GM23338 (cell line): ENCODE data around the gene ZNF385B.

ENCODE experiments used
- TF ChIP-seq, protein P1 (sequence below), 2 experiments: fragments of 200-600 bp in 1 of 2; sonication (generic) in 1 of 2; conservative IDR thresholded peaks; 2 replicates each; pipeline versions ENCODE4 v1.5.1 to v1.6.1; 2016 to 2017; ENCODE audit warnings: antibody characterized with exemption in 2 of 2, low read depth in 2 of 2, mild to moderate bottlenecking in 2 of 2, moderate library complexity in 1 of 2
- TF ChIP-seq, protein P2 (sequence below): IDR thresholded peaks from one replicate; pipeline ENCODE4 v1.6.1; 2018; ENCODE audit warnings: antibody characterized with exemption; ENCODE audit not compliant: unreplicated experiment

DNA sequence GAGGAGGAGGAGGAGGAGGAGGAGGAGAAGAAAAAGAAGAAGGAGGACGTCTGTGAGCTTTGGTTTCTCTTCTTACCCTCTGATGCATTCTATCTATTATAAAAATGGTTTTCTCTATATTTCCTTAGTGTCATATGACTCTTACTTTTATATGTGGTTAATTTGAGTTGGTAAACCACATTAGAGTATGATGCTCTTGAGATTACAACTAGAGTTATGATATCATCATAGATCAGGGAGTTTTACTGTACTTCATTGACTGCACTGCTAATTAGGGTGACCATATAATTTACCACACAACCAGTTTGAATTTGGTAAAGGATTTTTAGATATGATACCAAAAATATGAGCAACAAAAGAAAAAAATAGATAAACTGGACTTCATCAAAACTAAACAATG lies 166.4 kb downstream of the ZNF385B start:
- TF ChIP-seq, protein P1, sequence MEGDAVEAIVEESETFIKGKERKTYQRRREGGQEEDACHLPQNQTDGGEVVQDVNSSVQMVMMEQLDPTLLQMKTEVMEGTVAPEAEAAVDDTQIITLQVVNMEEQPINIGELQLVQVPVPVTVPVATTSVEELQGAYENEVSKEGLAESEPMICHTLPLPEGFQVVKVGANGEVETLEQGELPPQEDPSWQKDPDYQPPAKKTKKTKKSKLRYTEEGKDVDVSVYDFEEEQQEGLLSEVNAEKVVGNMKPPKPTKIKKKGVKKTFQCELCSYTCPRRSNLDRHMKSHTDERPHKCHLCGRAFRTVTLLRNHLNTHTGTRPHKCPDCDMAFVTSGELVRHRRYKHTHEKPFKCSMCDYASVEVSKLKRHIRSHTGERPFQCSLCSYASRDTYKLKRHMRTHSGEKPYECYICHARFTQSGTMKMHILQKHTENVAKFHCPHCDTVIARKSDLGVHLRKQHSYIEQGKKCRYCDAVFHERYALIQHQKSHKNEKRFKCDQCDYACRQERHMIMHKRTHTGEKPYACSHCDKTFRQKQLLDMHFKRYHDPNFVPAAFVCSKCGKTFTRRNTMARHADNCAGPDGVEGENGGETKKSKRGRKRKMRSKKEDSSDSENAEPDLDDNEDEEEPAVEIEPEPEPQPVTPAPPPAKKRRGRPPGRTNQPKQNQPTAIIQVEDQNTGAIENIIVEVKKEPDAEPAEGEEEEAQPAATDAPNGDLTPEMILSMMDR (conservative IDR thresholded peaks at IDR 0.05; ENCODE audit: low read depth in 2 of 2), result no peak
- TF ChIP-seq, protein P2, sequence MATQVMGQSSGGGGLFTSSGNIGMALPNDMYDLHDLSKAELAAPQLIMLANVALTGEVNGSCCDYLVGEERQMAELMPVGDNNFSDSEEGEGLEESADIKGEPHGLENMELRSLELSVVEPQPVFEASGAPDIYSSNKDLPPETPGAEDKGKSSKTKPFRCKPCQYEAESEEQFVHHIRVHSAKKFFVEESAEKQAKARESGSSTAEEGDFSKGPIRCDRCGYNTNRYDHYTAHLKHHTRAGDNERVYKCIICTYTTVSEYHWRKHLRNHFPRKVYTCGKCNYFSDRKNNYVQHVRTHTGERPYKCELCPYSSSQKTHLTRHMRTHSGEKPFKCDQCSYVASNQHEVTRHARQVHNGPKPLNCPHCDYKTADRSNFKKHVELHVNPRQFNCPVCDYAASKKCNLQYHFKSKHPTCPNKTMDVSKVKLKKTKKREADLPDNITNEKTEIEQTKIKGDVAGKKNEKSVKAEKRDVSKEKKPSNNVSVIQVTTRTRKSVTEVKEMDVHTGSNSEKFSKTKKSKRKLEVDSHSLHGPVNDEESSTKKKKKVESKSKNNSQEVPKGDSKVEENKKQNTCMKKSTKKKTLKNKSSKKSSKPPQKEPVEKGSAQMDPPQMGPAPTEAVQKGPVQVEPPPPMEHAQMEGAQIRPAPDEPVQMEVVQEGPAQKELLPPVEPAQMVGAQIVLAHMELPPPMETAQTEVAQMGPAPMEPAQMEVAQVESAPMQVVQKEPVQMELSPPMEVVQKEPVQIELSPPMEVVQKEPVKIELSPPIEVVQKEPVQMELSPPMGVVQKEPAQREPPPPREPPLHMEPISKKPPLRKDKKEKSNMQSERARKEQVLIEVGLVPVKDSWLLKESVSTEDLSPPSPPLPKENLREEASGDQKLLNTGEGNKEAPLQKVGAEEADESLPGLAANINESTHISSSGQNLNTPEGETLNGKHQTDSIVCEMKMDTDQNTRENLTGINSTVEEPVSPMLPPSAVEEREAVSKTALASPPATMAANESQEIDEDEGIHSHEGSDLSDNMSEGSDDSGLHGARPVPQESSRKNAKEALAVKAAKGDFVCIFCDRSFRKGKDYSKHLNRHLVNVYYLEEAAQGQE, result no peak
